Spleen (tissue), 11 donors: Measurements from ENCODE around the gene TSEN54. TPM values are rescaled to one million over a fixed set of nuclear protein-coding genes. Genes with fewer than 3 reads are reported as not detected.
A peak's percentile ranks its signal among the peaks of the same experiment; 100 is the strongest.

ENCODE experiments used
- DNase-seq: peaks from one replicate; pipeline ENCODE4 v3.0.0-alpha.2; 2020
- H3K27ac ChIP-seq, 8 donors: fragments of 200-600 bp; sonication (generic) in 7 of 8; 1 replicate in 4 of 8; 2 replicates in 4 of 8; pipeline versions ENCODE4 v1.5.0 to v1.8.0; 2016 to 2021; ENCODE audit warnings: inconsistent platforms in 4 of 8, mild to moderate bottlenecking in 4 of 8, moderate library complexity in 1 of 8
- H3K27me3 ChIP-seq, 7 donors: fragments of 200-600 bp; sonication (generic) in 6 of 7; replicated peaks in 1 of 7; 1 replicate in 4 of 7; 2 replicates in 3 of 7; pipeline versions ENCODE4 v1.5.0 to v1.8.0; 2016 to 2021; ENCODE audit warnings: inconsistent platforms in 3 of 7, mild to moderate bottlenecking in 1 of 7
- H3K36me3 ChIP-seq, 6 donors: fragments of 200-600 bp; sonication (generic) in 5 of 6; 1 replicate in 4 of 6; 2 replicates in 2 of 6; pipeline versions ENCODE4 v1.5.0 to v1.8.0; 2016 to 2021; ENCODE audit warnings: inconsistent platforms in 2 of 6
- H3K4me1 ChIP-seq, 6 donors: fragments of 200-600 bp; sonication (generic) in 5 of 6; 1 replicate in 3 of 6; 2 replicates in 3 of 6; pipeline versions ENCODE4 v1.5.0 to v1.8.0; 2016 to 2021; ENCODE audit warnings: inconsistent platforms in 3 of 6
- H3K4me3 ChIP-seq, 8 donors: fragments of 200-600 bp; sonication (generic) in 7 of 8; 1 replicate in 4 of 8; 2 replicates in 4 of 8; pipeline versions ENCODE4 v1.5.0 to v1.8.0; 2016 to 2021; ENCODE audit warnings: inconsistent platforms in 4 of 8, mild to moderate bottlenecking in 4 of 8, moderate library complexity in 2 of 8
- H3K9me3 ChIP-seq, 8 donors: fragments of 200-600 bp; sonication (generic) in 7 of 8; 1 replicate in 4 of 8; 2 replicates in 4 of 8; pipeline versions ENCODE4 v1.5.0 to v1.8.0; 2016 to 2021; ENCODE audit warnings: inconsistent platforms in 4 of 8
- POLR2A ChIP-seq, 3 donors: fragments of 450-650 bp; IDR thresholded peaks; one replicate each; pipeline ENCODE4 v1.5.1; 2017; ENCODE audit warnings: antibody characterized with exemption in 3 of 3, mild to moderate bottlenecking in 1 of 3
- POLR2AphosphoS5 ChIP-seq, 3 donors: sonication (generic); formaldehyde crosslinking; IDR thresholded peaks; one replicate each; pipeline ENCODE4 v1.5.1; 2017; ENCODE audit warnings: antibody characterized with exemption in 3 of 3
- WGBS, 5 donors: extraction: QIAGEN DNeasy Blood & Tissue Kit in 3 of 5; methylation state at CpG; one replicate each; pipeline versions ENCODE4 v1.1.5 to v1.1.7; 2013 to 2018; 5-methylcytosine and 5-hydroxymethylcytosine counted together
- intact Hi-C: fragments of 100-400 bp; cut with DNase I; formaldehyde crosslinking; loops from one replicate; pipeline ENCODE4 v1.15.0; 2023; ENCODE audit warnings: low total_unique reads
- polyA plus RNA-seq, 3 donors: library from polyadenylated mRNA; stranded (reverse); fragments of 200-250 nt; gene quantifications; one replicate each; pipeline ENCODE4 v1.2.1, GENCODE V29; 2013
- total RNA-seq, 7 donors: library from RNA; depleted of rRNA in 3 of 7; stranded (reverse); fragments of >200 nt in 3 of 7; fragmentation: NEBNext Ultra II Directional in 4 of 7; extraction: Animal tissue kit (Norgen Biotek cat#: 25700) in 4 of 7; gene quantifications; one replicate each; pipeline versions ENCODE4 v1.1.0 to v1.2.1, GENCODE V29; 2016 to 2021
- TF ChIP-seq, protein P1 (sequence below), 11 experiments: fragments of 200-600 bp in 7 of 11; fragments of 450-650 bp in 4 of 11; sonication (generic) in 4 of 11; IDR thresholded peaks in 8 of 11; conservative IDR thresholded peaks in 3 of 11; 1 replicate in 7 of 11; 2 replicates in 4 of 11; pipeline versions ENCODE4 v1.4.0 to v1.8.0; 2016 to 2021; ENCODE audit warnings: antibody characterized with exemption in 11 of 11, inconsistent platforms in 4 of 11, mild to moderate bottlenecking in 1 of 11
- donor health status: healthy with polysubstance abuse.
- donor health status: DM: no; HTN: no; CAD: no; lungs with moderate emphysema.
- donor health status: DM: no; HTN: no; CAD: no.
- donor health status: Bipolar disorder and iron deficiency.
- donor health status: healthy.
- donor health status: DM: no; HTN: no; CAD: no.
- donor health status: DM: yes; HTN: yes; CAD: no.

Gene TSEN54
- total and polyA plus RNA-seq, 10 donors, result 31.0 to 87.8 (median 42.4) TPM

DNA sequence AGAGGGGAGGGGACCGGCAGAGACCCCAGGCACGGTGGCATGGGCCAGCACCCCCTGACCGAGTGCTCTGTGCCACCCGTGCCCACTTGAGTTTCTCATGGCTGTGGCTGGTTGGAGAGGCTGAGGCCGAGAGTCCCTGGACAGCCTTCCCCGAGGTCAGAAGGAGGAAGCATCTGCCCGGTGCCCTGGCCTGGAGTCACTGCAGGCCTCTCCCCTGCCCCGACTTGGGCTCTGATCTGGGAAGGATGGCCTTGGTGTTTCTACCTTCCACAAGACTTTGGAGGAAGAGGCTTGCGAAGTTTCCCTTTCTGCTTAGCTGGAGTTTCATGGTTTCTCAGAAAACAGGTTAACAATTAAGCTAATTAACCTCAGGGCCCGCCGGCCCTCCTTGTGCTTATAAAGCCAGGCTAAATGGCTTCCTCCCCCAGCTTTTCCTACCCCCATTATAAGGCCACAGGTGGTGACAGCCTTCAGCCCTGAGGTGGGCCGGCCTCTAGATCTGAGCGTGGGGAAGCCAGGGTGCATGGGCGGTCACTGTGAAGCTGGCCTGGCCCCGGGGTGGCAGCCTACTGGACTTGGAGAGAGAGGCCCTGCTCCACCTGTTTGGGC lies 26.5 kb downstream of the TSEN54 start:
- H3K9me3 ChIP-seq, result no peaks in the 10 kb centered on the region
- no peak for DNase-seq
- no peaks in the 10 kb centered on the region for H3K27me3 ChIP-seq
- peaks cover 0 to 23% (median 0%) of the 10 kb centered on the region in 6 donors for H3K36me3 ChIP-seq
- H3K4me3 ChIP-seq, result no peak overlapping the region
- peaks cover 0 to 61% (median 42%) of the 10 kb centered on the region in 6 donors for H3K4me1 ChIP-seq
- intact Hi-C loops, result no loop called here
- WGBS, 5 donors, result 74 to 81% (median 77%) methylated on average over 8 to 15 of the region's 15 CpGs
- TF ChIP-seq POLR2A (IDR thresholded peaks at IDR 0.05) (no peak), POLR2AphosphoS5 (IDR thresholded peaks at IDR 0.05) (peak; percentile 24 to 57 (median 48))
- TF ChIP-seq, protein P1, sequence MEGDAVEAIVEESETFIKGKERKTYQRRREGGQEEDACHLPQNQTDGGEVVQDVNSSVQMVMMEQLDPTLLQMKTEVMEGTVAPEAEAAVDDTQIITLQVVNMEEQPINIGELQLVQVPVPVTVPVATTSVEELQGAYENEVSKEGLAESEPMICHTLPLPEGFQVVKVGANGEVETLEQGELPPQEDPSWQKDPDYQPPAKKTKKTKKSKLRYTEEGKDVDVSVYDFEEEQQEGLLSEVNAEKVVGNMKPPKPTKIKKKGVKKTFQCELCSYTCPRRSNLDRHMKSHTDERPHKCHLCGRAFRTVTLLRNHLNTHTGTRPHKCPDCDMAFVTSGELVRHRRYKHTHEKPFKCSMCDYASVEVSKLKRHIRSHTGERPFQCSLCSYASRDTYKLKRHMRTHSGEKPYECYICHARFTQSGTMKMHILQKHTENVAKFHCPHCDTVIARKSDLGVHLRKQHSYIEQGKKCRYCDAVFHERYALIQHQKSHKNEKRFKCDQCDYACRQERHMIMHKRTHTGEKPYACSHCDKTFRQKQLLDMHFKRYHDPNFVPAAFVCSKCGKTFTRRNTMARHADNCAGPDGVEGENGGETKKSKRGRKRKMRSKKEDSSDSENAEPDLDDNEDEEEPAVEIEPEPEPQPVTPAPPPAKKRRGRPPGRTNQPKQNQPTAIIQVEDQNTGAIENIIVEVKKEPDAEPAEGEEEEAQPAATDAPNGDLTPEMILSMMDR (IDR thresholded peaks at IDR 0.05 in 8 of 11, conservative IDR thresholded peaks at IDR 0.05 in 3 of 11), result no peak
- peak overlapping the region; percentile 41 to 82 (median 74) for H3K27ac ChIP-seq

DNA sequence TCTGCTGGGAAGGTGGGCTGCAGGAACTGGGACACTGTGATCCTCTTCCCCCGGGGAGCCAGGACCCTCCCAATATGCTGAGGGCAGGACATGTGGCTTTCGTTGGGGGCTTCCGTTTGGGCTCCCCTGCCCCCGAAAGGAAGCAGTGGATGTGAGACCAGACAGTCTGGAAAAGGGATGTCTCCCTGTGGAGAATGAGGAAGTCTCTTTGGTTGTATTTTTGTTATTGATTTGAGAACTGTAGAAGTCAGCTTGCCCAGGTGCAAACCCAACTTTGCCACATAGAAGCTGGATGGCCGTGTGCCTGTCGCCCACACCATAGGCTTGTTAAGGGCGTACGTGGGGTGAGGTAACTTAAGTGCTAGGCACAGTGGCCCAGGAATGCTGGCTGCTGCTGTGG lies 27.9 kb downstream of the TSEN54 start:
- intact Hi-C loops, result no loop called here
- H3K36me3 ChIP-seq, result peaks cover 0 to 26% (median 0%) of the 10 kb centered on the region in 6 donors
- no peaks in the 10 kb centered on the region for H3K27me3 ChIP-seq
- no peaks in the 10 kb centered on the region for H3K9me3 ChIP-seq
- peaks cover 0 to 67% (median 43%) of the 10 kb centered on the region in 6 donors for H3K4me1 ChIP-seq
- H3K27ac ChIP-seq, result peak overlapping the region in 5 of 8 donors; percentile 69 to 82 (median 78)
- TF ChIP-seq, protein P1 (IDR thresholded peaks at IDR 0.05 in 8 of 11, conservative IDR thresholded peaks at IDR 0.05 in 3 of 11), result no peak
- TF ChIP-seq POLR2A (IDR thresholded peaks at IDR 0.05), result no peak
- TF ChIP-seq POLR2AphosphoS5 (IDR thresholded peaks at IDR 0.05), result no peak
- no peak for DNase-seq
- no peak overlapping the region for H3K4me3 ChIP-seq
- 64 to 82% (median 68%) methylated on average over 7 to 8 of the region's 8 CpGs for WGBS, 5 donors

DNA sequence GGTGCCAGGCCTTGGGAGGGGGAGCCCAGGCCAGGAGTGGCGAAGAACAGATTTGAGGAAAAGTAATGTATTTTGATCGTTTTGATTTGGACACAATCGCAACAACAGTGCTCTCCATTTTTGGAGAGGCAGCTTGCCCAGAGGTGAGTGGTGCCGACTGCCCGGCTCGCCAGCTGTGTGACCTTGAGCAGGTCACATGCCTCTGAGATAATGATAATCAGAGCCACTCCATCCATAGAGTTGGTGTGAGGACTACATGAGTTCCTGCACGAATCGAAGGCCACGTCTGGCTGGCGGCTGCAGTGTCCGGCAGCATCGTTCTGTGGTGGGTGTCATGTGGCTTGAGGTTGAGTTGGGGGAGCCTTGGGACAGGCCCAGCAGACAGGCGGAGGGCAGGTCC lies 29.9 kb downstream of the TSEN54 start:
- DNase-seq, result no peak
- peaks cover 0 to 26% (median 0%) of the 10 kb centered on the region in 6 donors for H3K36me3 ChIP-seq
- no peaks in the 10 kb centered on the region for H3K9me3 ChIP-seq
- 74 to 93% (median 82%) methylated on average over 12 to 13 of the region's 13 CpGs for WGBS, 5 donors
- H3K4me1 ChIP-seq, result peaks cover 0 to 65% (median 36%) of the 10 kb centered on the region in 6 donors
- H3K27me3 ChIP-seq, result no peaks in the 10 kb centered on the region
- no peak for TF ChIP-seq POLR2A (IDR thresholded peaks at IDR 0.05)
- TF ChIP-seq POLR2AphosphoS5 (IDR thresholded peaks at IDR 0.05), result peak; percentile 9 to 61 (median 41)
- H3K4me3 ChIP-seq, result no peak overlapping the region
- H3K27ac ChIP-seq, result peak overlapping the region in 4 of 8 donors; percentile 5 to 33 (median 28)
- intact Hi-C loops, result no loop called here

DNA sequence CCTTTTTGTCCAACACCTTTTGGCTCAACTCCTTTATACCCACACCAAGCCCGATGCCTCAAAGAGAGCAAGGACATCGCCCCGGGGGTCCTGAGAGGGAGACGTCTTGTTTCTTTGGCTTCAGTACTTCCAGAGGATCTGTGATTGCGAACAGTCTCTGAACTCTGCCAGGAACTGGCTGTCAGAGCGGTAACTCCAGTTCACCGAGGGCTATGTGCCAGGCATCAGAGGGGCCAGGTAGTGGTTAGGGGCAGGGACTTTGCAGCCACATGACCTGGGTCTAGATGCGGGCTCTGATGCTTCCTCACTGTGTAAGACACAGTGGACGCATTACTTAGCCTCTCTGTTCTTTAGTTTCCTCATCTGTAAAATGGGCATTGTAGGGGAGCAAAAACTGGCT lies 30.8 kb downstream of the TSEN54 start:
- no peaks in the 10 kb centered on the region for H3K9me3 ChIP-seq
- intact Hi-C loops, result no loop called here
- WGBS, 5 donors, result 85 to 96% (median 95%) methylated on average over 9 of the region's 9 CpGs
- no peaks in the 10 kb centered on the region for H3K27me3 ChIP-seq
- peak overlapping the region in 2 of 8 donors; percentile 8 to 17 for H3K27ac ChIP-seq
- no peak for DNase-seq
- H3K4me3 ChIP-seq, result no peak overlapping the region
- no peak for TF ChIP-seq POLR2A (IDR thresholded peaks at IDR 0.05)
- no peak for TF ChIP-seq POLR2AphosphoS5 (IDR thresholded peaks at IDR 0.05)
- TF ChIP-seq, protein P1 (IDR thresholded peaks at IDR 0.05 in 8 of 11, conservative IDR thresholded peaks at IDR 0.05 in 3 of 11), result no peak
- H3K4me1 ChIP-seq, result peaks cover 0 to 63% (median 33%) of the 10 kb centered on the region in 6 donors
- peaks cover 0 to 26% (median 0%) of the 10 kb centered on the region in 6 donors for H3K36me3 ChIP-seq
